Uterus (tissue), 4 donors: ENCODE data around the gene DBI. TPM values are rescaled to one million over a fixed set of nuclear protein-coding genes. Genes with fewer than 3 reads are reported as not detected.

Experiments
- DNase-seq, 2 donors: peaks; one replicate each; pipeline ENCODE4 v3.0.0-alpha.2; 2019 to 2020
- H3K27ac ChIP-seq, 2 donors: fragments of 200-600 bp; sonication (generic); 1 replicate in 1 of 2; 2 replicates in 1 of 2; pipeline ENCODE4 v1.5.1; 2016 to 2018
- H3K27me3 ChIP-seq, 2 donors: fragments of 200-600 bp; sonication (generic); one replicate each; pipeline ENCODE4 v1.5.1; 2018 to 2019; ENCODE audit warnings: control low read depth in 1 of 2
- H3K36me3 ChIP-seq, 2 donors: fragments of 200-600 bp; sonication (generic); one replicate each; pipeline ENCODE4 v1.5.1; 2019; ENCODE audit warnings: control low read depth in 1 of 2
- H3K4me1 ChIP-seq, 2 donors: fragments of 200-600 bp; sonication (generic); one replicate each; pipeline ENCODE4 v1.5.1; 2018 to 2019; ENCODE audit warnings: control low read depth in 1 of 2
- H3K4me3 ChIP-seq, 2 donors: fragments of 200-600 bp; sonication (generic); 1 replicate in 1 of 2; 2 replicates in 1 of 2; pipeline ENCODE4 v1.5.1; 2018 to 2019; ENCODE audit warnings: mild to moderate bottlenecking in 1 of 2
- H3K9me3 ChIP-seq, 2 donors: fragments of 200-600 bp; sonication (generic); one replicate each; pipeline ENCODE4 v1.5.1; 2019; ENCODE audit warnings: control low read depth in 1 of 2
- POLR2A ChIP-seq, 2 donors: fragments of 450-650 bp; IDR thresholded peaks; one replicate each; pipeline ENCODE4 v1.6.1; 2016; ENCODE audit warnings: antibody characterized with exemption in 2 of 2, mild to moderate bottlenecking in 1 of 2, moderate library complexity in 1 of 2
- intact Hi-C: fragments of 100-400 bp; cut with DNase I; formaldehyde crosslinking; loops from one replicate; pipeline ENCODE4 v1.15.1; 2023; ENCODE audit warnings: low total_unique reads
- total RNA-seq, 4 donors: library from RNA; depleted of rRNA in 3 of 4; stranded (reverse); fragments of >200 nt in 3 of 4; gene quantifications; one replicate each; pipeline versions ENCODE4 v1.1.0 to v1.2.4, GENCODE V29; 2014 to 2023
- TF ChIP-seq, protein P1 (sequence below), 4 experiments: fragments of 200-600 bp in 2 of 4; fragments of 450-650 bp in 2 of 4; sonication (generic) in 2 of 4; IDR thresholded peaks; one replicate each; pipeline ENCODE4 v1.5.1; 2016 to 2019; ENCODE audit warnings: antibody characterized with exemption in 4 of 4, mild to moderate bottlenecking in 2 of 4, moderate library complexity in 1 of 4
- donor health status: DM: yes; HTN: yes; CAD: no.

The DBI gene
- total RNA-seq, 4 donors from 2014 or later = 2.6 to 46.8 (median 33.7) TPM

DNA sequence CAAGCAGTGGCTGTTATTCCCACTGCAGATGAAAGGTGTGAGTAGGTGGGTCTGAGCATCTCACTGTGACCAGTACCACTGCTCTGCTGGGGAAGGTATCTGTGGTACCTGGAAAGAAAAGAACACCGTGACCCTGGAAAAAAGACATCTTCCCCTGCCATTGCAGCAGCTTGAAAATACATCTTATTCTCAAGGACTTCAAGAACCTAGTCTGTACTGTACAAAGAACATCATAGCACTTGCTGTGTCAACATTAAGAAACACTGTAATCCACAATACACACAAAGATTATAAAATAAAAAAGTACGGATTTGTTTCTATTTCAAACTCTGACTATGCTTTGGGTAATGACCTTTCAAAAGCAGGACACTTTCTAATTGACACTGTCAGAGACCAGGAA is 29.0 kb upstream of the DBI start:
- H3K4me3 ChIP-seq = no peak overlapping the region
- H3K4me1 ChIP-seq = no peaks in the 10 kb centered on the region
- H3K27me3 ChIP-seq = no peaks in the 10 kb centered on the region
- no peak for TF ChIP-seq POLR2A (IDR thresholded peaks at IDR 0.05)
- TF ChIP-seq, protein P1, sequence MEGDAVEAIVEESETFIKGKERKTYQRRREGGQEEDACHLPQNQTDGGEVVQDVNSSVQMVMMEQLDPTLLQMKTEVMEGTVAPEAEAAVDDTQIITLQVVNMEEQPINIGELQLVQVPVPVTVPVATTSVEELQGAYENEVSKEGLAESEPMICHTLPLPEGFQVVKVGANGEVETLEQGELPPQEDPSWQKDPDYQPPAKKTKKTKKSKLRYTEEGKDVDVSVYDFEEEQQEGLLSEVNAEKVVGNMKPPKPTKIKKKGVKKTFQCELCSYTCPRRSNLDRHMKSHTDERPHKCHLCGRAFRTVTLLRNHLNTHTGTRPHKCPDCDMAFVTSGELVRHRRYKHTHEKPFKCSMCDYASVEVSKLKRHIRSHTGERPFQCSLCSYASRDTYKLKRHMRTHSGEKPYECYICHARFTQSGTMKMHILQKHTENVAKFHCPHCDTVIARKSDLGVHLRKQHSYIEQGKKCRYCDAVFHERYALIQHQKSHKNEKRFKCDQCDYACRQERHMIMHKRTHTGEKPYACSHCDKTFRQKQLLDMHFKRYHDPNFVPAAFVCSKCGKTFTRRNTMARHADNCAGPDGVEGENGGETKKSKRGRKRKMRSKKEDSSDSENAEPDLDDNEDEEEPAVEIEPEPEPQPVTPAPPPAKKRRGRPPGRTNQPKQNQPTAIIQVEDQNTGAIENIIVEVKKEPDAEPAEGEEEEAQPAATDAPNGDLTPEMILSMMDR (IDR thresholded peaks at IDR 0.05) = no peak
- no peaks in the 10 kb centered on the region for H3K9me3 ChIP-seq
- no peak overlapping the region for H3K27ac ChIP-seq
- no peaks in the 10 kb centered on the region for H3K36me3 ChIP-seq
- intact Hi-C loops = no loop called here
- no peak for DNase-seq

DNA sequence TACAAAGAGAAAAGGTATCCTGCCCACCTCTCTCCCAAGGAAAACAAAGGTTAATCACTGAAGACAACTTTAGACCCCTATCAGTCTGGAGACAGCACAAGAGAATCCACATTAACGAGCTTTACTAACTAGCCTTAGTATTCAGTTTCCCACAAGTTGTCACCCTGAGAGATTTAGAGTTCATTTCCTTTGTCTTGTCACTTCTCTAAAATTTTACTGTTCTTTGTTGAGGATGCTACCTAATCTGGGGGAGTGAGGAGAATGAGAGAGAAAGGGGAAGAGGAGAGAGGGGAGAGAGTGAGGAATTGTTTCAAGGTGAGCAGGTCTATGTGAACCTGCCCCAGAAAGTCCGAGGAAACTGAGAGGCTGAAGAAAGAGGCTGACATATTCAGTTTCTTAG is 28.5 kb upstream of the DBI start:
- no peak for TF ChIP-seq POLR2A (IDR thresholded peaks at IDR 0.05)
- TF ChIP-seq, protein P1 (IDR thresholded peaks at IDR 0.05) = no peak
- Histone ChIP-seq H3K9me3 (no peaks in the 10 kb centered on the region), H3K36me3 (no peaks in the 10 kb centered on the region), H3K4me3 (no peak overlapping the region), H3K4me1 (no peaks in the 10 kb centered on the region), H3K27me3 (no peaks in the 10 kb centered on the region), H3K27ac (no peak overlapping the region)
- intact Hi-C loops = no loop called here
- no peak for DNase-seq

GRCh38 chr2:119338826-119339561 is 27.8 kb upstream of the DBI start:
- Histone ChIP-seq H3K27ac (no peak overlapping the region), H3K4me1 (no peaks in the 10 kb centered on the region), H3K36me3 (no peaks in the 10 kb centered on the region), H3K9me3 (no peaks in the 10 kb centered on the region), H3K27me3 (no peaks in the 10 kb centered on the region), H3K4me3 (no peak overlapping the region)
- no peak for DNase-seq
- intact Hi-C loops = no loop called here
- TF ChIP-seq POLR2A (IDR thresholded peaks at IDR 0.05) = no peak
- TF ChIP-seq, protein P1 (IDR thresholded peaks at IDR 0.05) = no peak

DNA sequence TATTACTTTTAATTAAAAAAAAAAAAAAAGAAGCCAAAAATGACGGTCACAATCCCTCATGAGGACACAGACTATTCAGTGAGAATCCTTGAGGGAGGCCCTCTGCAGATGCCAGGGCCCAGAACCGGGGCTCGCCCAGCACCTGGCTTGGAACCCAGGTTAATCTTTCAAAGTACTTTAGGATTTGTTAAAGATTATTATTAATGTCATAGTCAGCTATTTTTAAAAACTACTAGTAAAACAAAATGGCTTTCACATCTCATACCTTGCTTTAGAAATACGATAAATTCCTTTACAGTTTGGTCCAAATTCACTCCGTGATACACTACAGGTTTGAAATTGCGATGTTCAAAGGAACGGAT is 27.2 kb upstream of the DBI start:
- no peak for TF ChIP-seq POLR2A (IDR thresholded peaks at IDR 0.05)
- TF ChIP-seq, protein P1 (IDR thresholded peaks at IDR 0.05) = no peak
- H3K36me3 ChIP-seq = no peaks in the 10 kb centered on the region
- intact Hi-C loops = no loop called here

DNA sequence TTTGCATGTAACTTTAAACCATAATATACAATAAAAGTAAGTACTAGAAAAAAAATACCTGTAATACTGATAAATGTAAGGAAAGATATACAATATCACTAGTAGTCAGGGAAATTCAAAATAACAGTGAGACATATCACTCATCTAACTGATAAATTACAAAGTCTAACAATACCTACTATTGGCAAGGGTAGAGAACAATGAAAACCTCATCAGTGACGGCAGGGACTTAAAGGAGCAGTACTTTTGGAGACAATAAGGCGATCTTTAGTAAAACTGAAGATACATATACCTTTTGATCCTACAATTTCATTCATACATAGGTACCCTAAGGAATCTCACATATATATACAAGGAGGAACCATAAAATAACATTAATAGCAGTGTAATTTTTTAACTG is 25.1 kb upstream of the DBI start:
- Histone ChIP-seq H3K36me3 (no peaks in the 10 kb centered on the region), H3K4me1 (no peaks in the 10 kb centered on the region), H3K4me3 (no peak overlapping the region), H3K9me3 (no peaks in the 10 kb centered on the region), H3K27me3 (no peaks in the 10 kb centered on the region), H3K27ac (no peak overlapping the region)
- intact Hi-C loops = no loop called here
- no peak for DNase-seq
- no peak for TF ChIP-seq POLR2A (IDR thresholded peaks at IDR 0.05)
- TF ChIP-seq, protein P1 (IDR thresholded peaks at IDR 0.05) = no peak

More for the DNA sequence above, 27.2 kb upstream of the DBI start:
- Histone ChIP-seq H3K4me1 (no peaks in the 10 kb centered on the region), H3K9me3 (no peaks in the 10 kb centered on the region), H3K4me3 (no peak overlapping the region), H3K27me3 (no peaks in the 10 kb centered on the region), H3K27ac (no peak overlapping the region)
- DNase-seq = no peak
